Measurements from ENCODE around the gene SLC35E2B. TPM values are rescaled to one million over a fixed set of nuclear protein-coding genes. Genes with fewer than 3 reads are reported as not detected.

SLC35E2B gene
- total and polyA plus RNA-seq, 3 donors from 2014 or later, result 25.9 to 50.0 (median 48.8) TPM

- no peaks in the 10 kb centered on the region for H3K4me1 ChIP-seq
- no peak for TF ChIP-seq POLR2A (IDR thresholded peaks at IDR 0.05)
- TF ChIP-seq, protein P1, sequence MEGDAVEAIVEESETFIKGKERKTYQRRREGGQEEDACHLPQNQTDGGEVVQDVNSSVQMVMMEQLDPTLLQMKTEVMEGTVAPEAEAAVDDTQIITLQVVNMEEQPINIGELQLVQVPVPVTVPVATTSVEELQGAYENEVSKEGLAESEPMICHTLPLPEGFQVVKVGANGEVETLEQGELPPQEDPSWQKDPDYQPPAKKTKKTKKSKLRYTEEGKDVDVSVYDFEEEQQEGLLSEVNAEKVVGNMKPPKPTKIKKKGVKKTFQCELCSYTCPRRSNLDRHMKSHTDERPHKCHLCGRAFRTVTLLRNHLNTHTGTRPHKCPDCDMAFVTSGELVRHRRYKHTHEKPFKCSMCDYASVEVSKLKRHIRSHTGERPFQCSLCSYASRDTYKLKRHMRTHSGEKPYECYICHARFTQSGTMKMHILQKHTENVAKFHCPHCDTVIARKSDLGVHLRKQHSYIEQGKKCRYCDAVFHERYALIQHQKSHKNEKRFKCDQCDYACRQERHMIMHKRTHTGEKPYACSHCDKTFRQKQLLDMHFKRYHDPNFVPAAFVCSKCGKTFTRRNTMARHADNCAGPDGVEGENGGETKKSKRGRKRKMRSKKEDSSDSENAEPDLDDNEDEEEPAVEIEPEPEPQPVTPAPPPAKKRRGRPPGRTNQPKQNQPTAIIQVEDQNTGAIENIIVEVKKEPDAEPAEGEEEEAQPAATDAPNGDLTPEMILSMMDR (IDR thresholded peaks at IDR 0.05), result no peak
- H3K4me3 ChIP-seq, result no peak overlapping the region
- no peaks in the 10 kb centered on the region for H3K27me3 ChIP-seq
- H3K9me3 ChIP-seq, result no peaks in the 10 kb centered on the region
- no peak for DNase-seq
- intact Hi-C loops (cut with DNase I; ENCODE audit: low total_unique reads), result no loop called here
- 93% methylated on average over 30 to 51 of the region's 51 CpGs for WGBS, 2 donors
- no peaks in the 10 kb centered on the region for H3K36me3 ChIP-seq (ENCODE audit: low read depth, missing control alignments)
- no peak overlapping the region for H3K27ac ChIP-seq
Measured at GRCh38 chr1:1623631-1624442, 68.8 kb downstream of the SLC35E2B start.

GRCh38 chr1:1623181-1623630 lies 69.4 kb downstream of the SLC35E2B start:
- H3K4me1 ChIP-seq, result no peaks in the 10 kb centered on the region
- H3K27ac ChIP-seq, result no peak overlapping the region
- no peaks in the 10 kb centered on the region for H3K27me3 ChIP-seq
- no peak for DNase-seq
- WGBS, 2 donors, result 96 to 97% methylated on average over 17 to 33 of the region's 33 CpGs
- intact Hi-C loops (cut with DNase I; ENCODE audit: low total_unique reads), result no loop called here
- H3K4me3 ChIP-seq, result no peak overlapping the region
- TF ChIP-seq, protein P1 (IDR thresholded peaks at IDR 0.05), result no peak
- no peak for TF ChIP-seq POLR2A (IDR thresholded peaks at IDR 0.05)
- no peaks in the 10 kb centered on the region for H3K36me3 ChIP-seq (ENCODE audit: low read depth, missing control alignments)
- H3K9me3 ChIP-seq, result no peaks in the 10 kb centered on the region

DNA sequence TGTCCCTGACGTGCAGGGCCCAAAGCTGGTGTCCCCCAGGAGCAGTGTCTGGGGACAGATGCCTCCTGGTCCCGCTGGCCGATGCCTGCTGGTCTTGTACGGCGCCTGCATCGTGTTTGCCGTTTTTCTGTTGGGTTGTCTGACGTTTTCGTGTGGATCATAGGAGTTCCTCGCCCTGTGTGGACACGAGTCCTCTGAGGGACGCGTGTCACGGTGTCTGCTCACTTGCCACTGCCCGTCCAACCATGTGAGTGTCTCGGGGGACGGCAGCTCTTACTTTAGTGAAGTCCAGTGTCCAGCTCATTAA lies 69.9 kb downstream of the SLC35E2B start:
- no peak overlapping the region for H3K4me3 ChIP-seq
- H3K36me3 ChIP-seq (ENCODE audit: low read depth, missing control alignments), result no peaks in the 10 kb centered on the region
- H3K4me1 ChIP-seq, result no peaks in the 10 kb centered on the region
- 91 to 92% methylated on average over 12 to 17 of the region's 17 CpGs for WGBS, 2 donors
- H3K27ac ChIP-seq, result no peak overlapping the region
- TF ChIP-seq, protein P1 (IDR thresholded peaks at IDR 0.05), result no peak
- TF ChIP-seq POLR2A (IDR thresholded peaks at IDR 0.05), result no peak
- no peaks in the 10 kb centered on the region for H3K9me3 ChIP-seq
- intact Hi-C loops (cut with DNase I; ENCODE audit: low total_unique reads), result no loop called here
- DNase-seq, result no peak
- no peaks in the 10 kb centered on the region for H3K27me3 ChIP-seq

- peaks cover 1% of the 10 kb centered on the region for H3K4me1 ChIP-seq
- no peaks in the 10 kb centered on the region for H3K36me3 ChIP-seq (ENCODE audit: low read depth, missing control alignments)
- no peak overlapping the region for H3K4me3 ChIP-seq
- intact Hi-C loops (cut with DNase I; ENCODE audit: low total_unique reads), result no loop called here
- 88% methylated on average over 13 to 21 of the region's 21 CpGs for WGBS, 2 donors
- TF ChIP-seq POLR2A (IDR thresholded peaks at IDR 0.05), result no peak
- TF ChIP-seq, protein P1 (IDR thresholded peaks at IDR 0.05), result no peak
- no peaks in the 10 kb centered on the region for H3K27me3 ChIP-seq
- DNase-seq, result no peak
- H3K9me3 ChIP-seq, result no peaks in the 10 kb centered on the region
- no peak overlapping the region for H3K27ac ChIP-seq
Measured at GRCh38 chr1:1622010-1622787, 70.4 kb downstream of the SLC35E2B start.

Data from testis (tissue), 3 donors.